Stimulated activated CD4-positive, alpha-beta T cell treated with anti-CD3 and anti-CD28 coated beads, Interleukin-12 subunit alpha, Interleukin-12 subunit beta, amount 100 ng/mL, for 4 hours (primary cell): ENCODE measurements around the gene STXBP2.

Source experiments
- DNase-seq: peaks from one replicate; pipeline ENCODE4 v3.0.0-alpha.2; 2020

STXBP2 gene

DNA sequence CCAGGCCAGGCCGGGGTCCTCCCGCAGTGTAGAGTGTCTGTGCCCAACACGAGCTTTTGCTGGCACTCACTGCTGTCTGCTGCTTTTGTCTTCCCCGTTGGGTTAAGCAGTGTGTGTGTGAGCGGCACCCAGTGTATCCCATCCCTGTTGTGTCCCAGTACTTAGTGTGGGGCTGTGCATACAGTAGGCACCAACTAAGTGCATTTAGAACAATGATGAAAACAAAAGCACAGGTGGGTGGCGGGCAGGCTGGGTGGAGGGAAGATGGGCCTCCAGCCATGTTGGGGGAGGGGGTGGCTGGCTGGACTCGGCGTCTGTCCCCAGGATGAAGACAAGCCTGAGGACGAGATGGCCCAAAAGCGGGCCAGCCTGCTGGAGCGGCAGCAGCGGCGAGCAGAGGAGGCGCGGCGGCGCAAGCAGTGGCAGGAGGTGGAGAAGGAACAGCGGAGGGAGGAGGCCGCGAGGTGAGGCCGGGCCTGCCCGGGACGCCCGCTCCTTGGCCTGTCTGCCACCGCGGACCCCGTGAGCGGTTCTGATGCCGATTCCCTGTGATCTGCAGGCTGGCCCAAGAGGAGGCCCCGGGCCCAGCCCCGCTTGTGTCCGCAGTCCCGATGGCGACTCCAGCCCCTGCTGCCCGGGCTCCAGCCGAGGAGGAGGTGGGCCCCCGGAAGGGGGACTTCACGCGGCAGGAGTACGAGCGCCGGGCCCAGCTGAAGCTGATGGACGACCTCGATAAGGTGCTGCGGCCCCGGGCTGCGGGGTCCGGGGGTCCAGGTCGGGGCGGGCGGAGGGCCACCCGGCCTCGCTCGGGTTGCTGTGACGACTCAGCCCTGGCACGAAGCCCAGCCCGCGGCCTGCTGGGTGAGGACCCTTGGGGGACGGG is 21.8 kb upstream of the STXBP2 start:
- DNase-seq, result no peak

GRCh38 chr19:7617172-7617571 is 19.7 kb upstream of the STXBP2 start:
- no peak for DNase-seq

GRCh38 chr19:7617735-7618134 is 19.2 kb upstream of the STXBP2 start:
- DNase-seq, result no peak

DNA sequence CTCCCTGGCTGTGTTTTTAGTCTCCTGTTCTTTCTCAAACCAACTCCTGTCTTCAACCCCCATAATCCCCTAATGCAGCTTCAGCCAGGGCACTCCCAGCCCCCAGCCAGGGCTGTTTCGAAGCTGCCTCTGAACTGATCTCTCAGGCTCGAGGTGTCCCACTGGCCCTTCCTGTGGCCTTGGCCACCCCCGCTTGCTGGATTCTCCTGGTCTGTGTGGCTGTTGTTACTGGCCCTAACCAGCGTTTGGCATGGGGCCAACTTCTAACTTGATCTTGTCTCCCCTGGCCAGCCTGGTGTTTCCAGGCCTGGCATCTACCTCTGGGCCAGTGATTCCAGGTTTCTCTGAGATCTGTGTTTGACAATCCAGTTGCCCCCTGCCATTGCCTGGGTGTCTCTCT is 18.6 kb upstream of the STXBP2 start:
- no peak for DNase-seq

DNA sequence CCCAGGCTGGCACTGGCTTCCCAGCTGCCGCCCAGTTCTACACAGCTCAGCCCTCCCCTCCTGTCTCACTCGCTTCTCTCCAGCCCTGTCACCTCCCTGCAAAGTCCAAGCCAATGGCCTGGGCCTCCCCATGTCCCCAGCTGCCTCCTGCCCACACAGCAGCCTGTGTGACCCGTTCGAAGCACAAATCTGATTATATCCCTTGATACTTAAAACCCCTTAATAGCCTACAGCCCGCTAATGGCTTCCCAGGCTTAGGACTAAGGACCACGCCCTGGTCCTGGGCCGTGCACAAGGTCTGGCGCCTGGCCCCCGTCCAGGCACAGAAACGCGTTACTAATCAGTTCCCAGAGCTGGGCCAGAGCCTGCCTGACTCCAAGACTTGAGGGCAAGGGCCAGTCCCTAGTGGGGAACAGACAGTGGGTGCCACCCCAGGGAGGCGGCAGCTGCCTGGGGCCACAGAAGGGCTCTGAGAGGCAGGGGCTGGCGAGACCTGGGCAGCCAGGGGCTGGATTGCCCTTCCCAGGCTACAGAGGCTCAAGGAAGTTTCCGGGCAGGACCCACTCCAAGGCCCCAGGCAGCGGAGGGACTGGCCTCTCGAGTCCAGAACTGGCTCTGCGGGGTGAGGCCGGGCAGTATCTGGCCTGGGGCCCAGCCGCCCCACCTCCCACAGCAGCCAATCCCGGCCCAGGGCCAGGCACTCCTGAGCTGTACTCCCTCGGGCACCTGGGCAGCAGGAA is 18.0 kb upstream of the STXBP2 start:
- no peak for DNase-seq

- no peak for DNase-seq
Observed at GRCh38 chr19:7619671-7620441, 17.1 kb upstream of the STXBP2 start.

GRCh38 chr19:7620442-7621412 is 16.2 kb upstream of the STXBP2 start:
- DNase-seq, result no peak

- DNase-seq, result no peak
Observed at GRCh38 chr19:7622933-7623685, 13.8 kb upstream of the STXBP2 start.

DNA sequence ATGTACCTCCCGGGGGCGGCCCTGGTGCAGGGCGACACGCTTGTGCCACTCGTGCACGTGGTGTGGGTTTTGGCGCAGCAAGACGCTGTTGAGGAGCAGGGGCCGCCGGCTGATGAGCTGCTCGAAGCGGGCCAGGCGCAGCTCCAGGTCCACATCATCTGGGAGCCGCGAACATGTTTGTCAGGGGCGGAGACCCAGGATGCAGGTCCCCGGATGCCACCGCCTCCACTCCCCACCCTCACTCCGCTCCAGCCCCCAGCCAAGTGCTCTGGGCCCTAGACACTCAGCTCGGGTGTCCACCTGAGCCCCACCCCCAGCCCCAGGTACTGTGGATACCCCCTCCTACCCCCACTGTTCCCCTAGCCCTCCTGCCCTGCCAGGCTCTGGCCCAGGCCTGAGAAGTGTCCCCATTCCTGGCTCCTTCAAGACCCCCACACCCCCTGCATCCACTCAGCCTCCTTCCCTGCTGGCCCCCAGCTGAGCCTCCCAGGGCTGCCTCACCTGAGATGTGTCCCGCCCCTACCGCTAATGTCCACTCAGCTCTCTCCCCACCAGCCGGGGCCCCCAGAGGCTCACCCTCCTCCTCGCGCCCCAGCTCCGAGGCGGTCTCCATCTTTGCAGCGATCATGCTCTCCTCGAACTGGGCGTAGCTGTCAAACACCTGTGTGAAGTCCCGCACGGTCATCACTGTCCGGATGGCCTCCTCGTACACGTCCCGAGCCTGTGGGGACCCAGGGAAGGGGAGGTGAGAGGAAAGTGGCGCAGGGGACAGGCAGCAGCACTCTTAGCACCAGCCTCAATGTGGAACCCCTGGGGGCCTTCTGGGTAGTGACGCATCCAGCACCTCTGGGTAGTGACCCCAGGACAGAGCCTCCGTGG is 12.9 kb upstream of the STXBP2 start:
- no peak for DNase-seq

GRCh38 chr19:7624810-7625209 is 12.1 kb upstream of the STXBP2 start:
- DNase-seq, result no peak

DNA sequence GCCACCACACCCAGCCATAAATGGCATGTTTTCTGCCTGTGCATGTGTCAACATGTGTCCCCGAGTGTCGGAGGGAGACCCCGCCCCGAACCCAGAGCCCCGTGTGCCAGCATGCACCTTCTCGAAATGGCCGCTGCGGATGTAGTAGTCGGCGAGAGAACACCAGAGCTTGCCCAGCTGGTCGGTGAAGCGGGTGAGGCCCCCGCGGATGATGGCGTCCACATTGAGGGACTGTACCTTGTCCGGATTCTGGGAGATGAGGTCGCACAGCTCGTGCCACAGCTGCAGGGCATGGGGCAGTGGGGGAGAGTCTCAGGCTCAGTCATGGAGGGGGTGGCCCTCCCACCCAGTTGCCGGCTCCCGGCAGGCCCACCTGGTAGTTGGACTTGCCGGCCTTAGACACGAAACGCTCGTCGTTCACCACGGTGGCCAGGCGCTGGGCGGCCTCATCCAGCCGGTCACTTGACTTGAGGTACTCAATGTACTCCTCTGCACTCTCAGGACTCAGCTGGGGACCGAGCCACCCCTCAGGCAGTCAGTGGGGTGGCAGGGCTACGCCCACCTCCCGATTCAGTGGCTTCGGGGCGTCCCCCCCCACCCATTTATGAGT is 11.0 kb upstream of the STXBP2 start:
- DNase-seq, result no peak

DNA sequence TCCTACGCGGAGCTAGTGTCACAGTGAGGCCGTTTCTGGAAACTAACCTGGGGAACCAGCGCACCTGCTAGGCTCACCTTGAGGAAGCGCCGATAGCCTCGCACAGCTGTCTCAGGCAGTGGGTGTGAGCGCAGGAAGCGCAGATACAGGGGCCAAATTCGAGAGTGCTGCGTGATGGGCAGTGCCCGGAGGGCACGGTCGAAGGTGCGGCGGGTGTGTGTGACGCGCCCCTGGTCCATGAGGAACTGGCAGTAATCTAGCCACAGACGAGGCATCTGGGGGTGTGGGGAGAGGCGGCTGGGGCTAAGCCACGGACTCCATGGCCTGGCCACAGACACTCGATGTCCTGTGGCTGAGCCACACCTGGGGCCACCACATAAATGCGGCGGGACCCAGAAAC is 9.7 kb upstream of the STXBP2 start:
- no peak for DNase-seq

- DNase-seq, result no peak
Observed at GRCh38 chr19:7628589-7629311, 8.2 kb upstream of the STXBP2 start.

DNA sequence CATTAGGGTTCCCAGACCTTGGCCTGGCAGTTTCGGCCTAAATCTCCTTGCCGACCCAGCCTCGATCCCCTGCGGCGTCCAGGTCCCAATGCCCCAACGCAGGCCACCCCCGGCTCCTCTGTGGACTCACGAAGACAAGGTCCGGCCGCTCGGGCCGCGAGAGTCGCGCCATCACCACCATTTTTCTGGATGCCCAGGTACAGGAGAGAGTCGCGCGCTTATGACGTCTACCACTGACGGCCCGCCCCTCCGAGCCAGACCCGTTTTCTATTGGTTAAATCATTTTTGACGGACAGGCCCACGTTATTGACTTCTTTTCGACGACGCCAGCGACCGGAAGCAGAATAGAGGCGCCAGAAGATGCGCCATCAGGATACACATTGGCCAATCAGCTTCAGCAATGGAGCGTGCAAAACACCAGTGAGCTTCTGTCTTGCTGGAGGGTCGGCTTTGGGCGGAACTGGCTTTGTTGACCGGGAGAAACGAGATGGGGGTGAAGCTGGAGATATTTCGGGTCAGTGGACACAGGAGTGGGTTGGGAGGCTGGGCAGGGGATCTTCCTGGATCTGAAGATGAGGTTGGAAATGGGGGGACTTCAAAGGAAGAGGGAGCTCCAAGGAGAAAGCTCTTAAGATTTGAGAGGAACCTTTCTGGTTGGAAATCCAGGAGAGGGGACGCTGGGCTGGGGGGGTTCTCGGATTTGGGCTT is 7.4 kb upstream of the STXBP2 start, which contains the start of the genes PET100 and XAB2:
PET100 (plus strand) TSS at position 447 of the 708 bp plus-strand sequence; CDS start at position 488, 41 bp downstream.
XAB2 (minus strand) TSS at position 199 of the 708 bp plus-strand sequence; CDS start at position 181, 18 bp downstream.
- peak; percentile 85 for DNase-seq

DNA sequence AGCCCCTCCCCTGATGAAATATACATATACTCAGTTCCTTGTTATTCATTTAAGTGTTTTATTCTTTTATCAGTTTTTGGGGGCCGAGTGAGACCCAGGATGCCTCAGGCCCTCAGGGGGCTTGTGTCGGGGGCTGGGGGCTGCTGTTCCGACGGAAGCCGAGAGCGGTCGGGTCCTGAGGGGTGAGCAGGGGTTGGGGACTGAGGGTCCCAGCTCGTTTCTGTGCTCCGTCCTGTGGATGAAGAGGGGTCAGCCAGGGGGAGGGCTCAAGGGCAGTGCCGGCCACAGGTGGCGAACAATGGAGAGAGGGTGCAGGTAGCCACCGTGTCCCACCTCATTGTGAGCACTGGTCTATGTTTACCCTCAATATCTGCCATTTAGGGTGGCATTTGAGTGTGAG is 5.3 kb upstream of the STXBP2 start:
- DNase-seq, result no peak

DNA sequence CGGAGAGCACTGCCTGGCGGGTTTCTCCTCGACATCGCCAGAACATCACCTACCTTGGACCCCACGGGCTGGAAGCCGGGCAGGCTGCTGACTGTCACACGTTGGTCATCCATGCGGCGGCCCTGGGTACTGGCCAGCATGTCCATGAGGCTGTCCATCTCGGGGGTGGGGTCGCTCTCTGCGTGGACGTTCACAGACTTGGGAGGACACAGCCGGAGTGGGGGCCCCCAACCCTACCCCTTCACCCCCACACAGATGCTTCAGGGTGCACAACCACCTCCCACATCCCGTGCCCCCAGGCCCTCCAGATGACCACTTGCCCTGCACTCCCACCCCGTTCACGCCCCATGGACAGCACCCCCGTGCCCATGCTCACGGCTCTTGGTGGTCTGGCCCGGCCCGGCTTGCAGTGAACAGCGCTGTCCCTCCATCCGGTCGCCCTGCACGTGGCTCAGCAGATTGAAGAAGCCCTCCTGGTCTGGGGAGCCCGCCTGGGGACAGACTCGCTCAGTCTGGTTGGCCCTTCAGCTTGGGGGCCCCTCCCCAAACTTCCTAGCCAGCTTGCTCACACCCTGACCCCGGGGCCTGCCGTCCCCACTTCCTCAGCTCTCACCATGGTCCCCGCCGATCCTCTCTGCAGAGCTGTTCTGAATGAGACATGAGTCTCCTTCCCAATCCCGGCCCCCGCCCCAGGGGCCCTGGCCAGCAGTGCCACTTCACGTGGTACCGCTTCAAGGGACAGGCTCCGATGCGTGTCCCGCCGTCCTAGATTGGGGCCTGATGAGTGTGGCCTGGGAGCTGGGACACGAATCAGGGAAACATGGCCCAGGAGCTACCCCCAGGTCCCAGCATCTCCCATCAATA is 4.3 kb upstream of the STXBP2 start:
- DNase-seq, result no peak

- no peak for DNase-seq
Observed at GRCh38 chr19:7633698-7634097, 3.2 kb upstream of the STXBP2 start, which contains the start of gene PCP2. PCP2 (minus strand) TSS chr19:7633719; CDS start chr19:7633457, 262 bp downstream.
